Osteocyte (in vitro differentiated cells): ENCODE results near the gene NEK7. TPM values are rescaled to one million over a fixed set of nuclear protein-coding genes. Genes with fewer than 3 reads are reported as not detected.
A peak's percentile ranks its signal among the peaks of the same experiment; 100 is the strongest.

Experiments
- DNase-seq: peaks from one replicate; pipeline ENCODE4 v3.0.0; 2021; ENCODE audit warnings: mixed read lengths; ENCODE audit not compliant: unreplicated experiment; ENCODE audit errors: extremely low spot score
- H3K27ac Mint-ChIP-seq: one replicate; pipeline ENCODE4 v1.8.0; 2021; ENCODE audit warnings: mild to moderate bottlenecking, mixed read lengths; ENCODE audit not compliant: unreplicated experiment
- H3K27me3 Mint-ChIP-seq: one replicate; pipeline ENCODE4 v1.8.0; 2021; ENCODE audit warnings: mixed read lengths; ENCODE audit not compliant: unreplicated experiment
- H3K36me3 Mint-ChIP-seq: one replicate; pipeline ENCODE4 v1.8.0; 2021; ENCODE audit warnings: mixed read lengths; ENCODE audit not compliant: unreplicated experiment
- H3K4me1 Mint-ChIP-seq: one replicate; pipeline ENCODE4 v1.8.0; 2021; ENCODE audit warnings: mixed read lengths; ENCODE audit not compliant: unreplicated experiment
- H3K4me3 Mint-ChIP-seq: one replicate; pipeline ENCODE4 v1.8.0; 2021; ENCODE audit warnings: mild to moderate bottlenecking, moderate library complexity, mixed read lengths; ENCODE audit not compliant: unreplicated experiment
- H3K9me3 Mint-ChIP-seq: one replicate; pipeline ENCODE4 v1.8.0; 2021; ENCODE audit warnings: mixed read lengths; ENCODE audit not compliant: unreplicated experiment
- total RNA-seq: library from RNA; stranded (reverse); gene quantifications from 2 replicates; pipeline ENCODE4 v1.2.1, GENCODE V29; 2021
- TF ChIP-seq, protein P1 (sequence below): fragments of 200-600 bp; sonication (generic); IDR thresholded peaks from 2 replicates; pipeline ENCODE4 v1.5.0; 2021; ENCODE audit warnings: antibody characterized with exemption, mild to moderate bottlenecking, moderate library complexity

Gene NEK7
- total RNA-seq, 1 donor from 2014 or later = 61.6 TPM

DNA sequence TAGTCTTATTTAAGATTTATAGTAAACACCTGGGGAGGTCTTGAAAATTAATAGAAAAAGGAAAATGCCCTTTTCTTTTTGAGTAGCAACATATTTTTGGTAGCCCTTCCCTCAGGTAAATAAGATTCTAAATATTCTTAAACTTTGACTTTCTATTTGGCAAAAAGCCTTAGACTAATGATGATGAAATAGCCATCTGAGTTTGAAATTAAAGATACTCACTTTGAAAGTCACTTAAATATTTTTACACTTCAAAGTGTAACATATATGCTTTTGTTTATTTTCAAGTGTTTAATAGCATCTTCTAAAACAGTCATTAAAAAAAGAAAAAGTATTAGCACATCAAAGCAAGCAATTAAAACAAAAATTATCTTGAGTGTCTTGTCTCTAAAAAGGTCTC, 135.1 kb downstream of the NEK7 start:
- H3K4me3 Mint-ChIP-seq = no peak overlapping the region
- peaks cover 8% of the 10 kb centered on the region for H3K36me3 Mint-ChIP-seq
- TF ChIP-seq, protein P1, sequence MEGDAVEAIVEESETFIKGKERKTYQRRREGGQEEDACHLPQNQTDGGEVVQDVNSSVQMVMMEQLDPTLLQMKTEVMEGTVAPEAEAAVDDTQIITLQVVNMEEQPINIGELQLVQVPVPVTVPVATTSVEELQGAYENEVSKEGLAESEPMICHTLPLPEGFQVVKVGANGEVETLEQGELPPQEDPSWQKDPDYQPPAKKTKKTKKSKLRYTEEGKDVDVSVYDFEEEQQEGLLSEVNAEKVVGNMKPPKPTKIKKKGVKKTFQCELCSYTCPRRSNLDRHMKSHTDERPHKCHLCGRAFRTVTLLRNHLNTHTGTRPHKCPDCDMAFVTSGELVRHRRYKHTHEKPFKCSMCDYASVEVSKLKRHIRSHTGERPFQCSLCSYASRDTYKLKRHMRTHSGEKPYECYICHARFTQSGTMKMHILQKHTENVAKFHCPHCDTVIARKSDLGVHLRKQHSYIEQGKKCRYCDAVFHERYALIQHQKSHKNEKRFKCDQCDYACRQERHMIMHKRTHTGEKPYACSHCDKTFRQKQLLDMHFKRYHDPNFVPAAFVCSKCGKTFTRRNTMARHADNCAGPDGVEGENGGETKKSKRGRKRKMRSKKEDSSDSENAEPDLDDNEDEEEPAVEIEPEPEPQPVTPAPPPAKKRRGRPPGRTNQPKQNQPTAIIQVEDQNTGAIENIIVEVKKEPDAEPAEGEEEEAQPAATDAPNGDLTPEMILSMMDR = no peak
- DNase-seq = no peak
- H3K27me3 Mint-ChIP-seq = no peaks in the 10 kb centered on the region
- no peak overlapping the region for H3K27ac Mint-ChIP-seq
- peaks cover 69% of the 10 kb centered on the region for H3K4me1 Mint-ChIP-seq
- no peaks in the 10 kb centered on the region for H3K9me3 Mint-ChIP-seq

DNA sequence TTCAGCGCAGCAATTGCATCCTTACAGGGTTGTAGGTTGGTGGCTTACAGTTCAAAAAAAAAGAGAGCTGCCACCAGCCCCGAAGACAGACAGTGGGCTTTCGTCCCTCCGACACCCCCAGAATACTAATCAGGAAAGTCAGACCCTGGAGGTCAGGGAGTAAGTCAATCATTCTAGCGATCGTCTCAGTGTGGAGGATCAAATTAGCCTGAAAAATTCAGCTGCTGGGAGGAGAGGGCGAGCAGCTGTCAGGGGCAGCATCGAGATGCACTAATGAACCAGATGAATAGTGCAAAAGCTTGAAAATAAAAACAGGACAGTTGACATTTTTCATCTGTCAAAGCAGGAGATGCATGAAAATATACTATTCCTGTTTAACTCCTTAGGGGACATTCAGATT, 138.4 kb downstream of the NEK7 start:
- Mint-ChIP-seq H3K36me3 (peaks cover 16% of the 10 kb centered on the region), H3K4me3 (no peak overlapping the region), H3K4me1 (peaks cover 40% of the 10 kb centered on the region), H3K9me3 (no peaks in the 10 kb centered on the region), H3K27me3 (no peaks in the 10 kb centered on the region), H3K27ac (peak overlapping the region; percentile 50)
- TF ChIP-seq, protein P1 = no peak
- no peak for DNase-seq

DNA sequence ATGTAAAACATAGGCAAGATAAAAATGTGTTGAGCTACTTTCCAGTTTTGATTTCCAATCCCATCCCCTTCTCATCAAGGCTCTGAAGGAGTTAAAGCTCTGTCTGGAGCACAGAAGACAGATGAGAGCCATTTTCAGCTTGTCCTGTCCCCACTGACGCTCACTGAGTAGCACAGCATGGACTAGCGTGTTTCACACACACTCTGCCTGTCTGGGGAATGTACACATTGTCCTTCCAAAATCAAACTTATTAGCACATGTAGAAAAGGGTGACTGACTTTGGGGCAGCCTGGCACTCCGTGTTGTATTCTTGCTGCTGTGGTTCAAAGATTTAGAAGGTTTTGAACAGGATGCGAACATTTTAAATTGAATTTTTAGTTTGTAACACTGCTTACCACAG, 139.2 kb downstream of the NEK7 start:
- TF ChIP-seq, protein P1 = no peak
- Mint-ChIP-seq H3K4me1 (peaks cover 35% of the 10 kb centered on the region), H3K4me3 (no peak overlapping the region), H3K9me3 (no peaks in the 10 kb centered on the region), H3K36me3 (peaks cover 21% of the 10 kb centered on the region), H3K27ac (no peak overlapping the region), H3K27me3 (no peaks in the 10 kb centered on the region)
- DNase-seq = no peak

DNA sequence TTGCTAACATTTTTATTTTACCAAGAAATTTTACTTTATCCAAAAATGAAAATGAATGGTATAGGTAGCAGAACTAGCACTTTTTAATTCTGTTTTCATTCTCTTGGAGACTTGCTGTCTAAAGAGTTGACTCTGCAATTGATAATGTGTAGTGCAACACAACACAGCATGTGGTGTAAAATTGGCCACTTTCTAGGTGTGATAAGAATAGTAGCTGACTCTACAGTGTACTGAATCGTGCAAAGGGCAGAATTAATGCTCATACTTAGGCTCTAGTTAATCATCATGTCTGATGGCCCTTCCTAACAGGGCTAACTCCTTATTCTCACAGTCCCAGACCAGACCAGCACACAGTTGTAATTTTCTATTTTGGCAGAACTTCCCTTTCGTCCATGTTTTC, 140.5 kb downstream of the NEK7 start:
- peaks cover 27% of the 10 kb centered on the region for H3K36me3 Mint-ChIP-seq
- TF ChIP-seq, protein P1 = no peak
- H3K27me3 Mint-ChIP-seq = no peaks in the 10 kb centered on the region
- H3K9me3 Mint-ChIP-seq = no peaks in the 10 kb centered on the region
- H3K4me1 Mint-ChIP-seq = peaks cover 29% of the 10 kb centered on the region
- DNase-seq = no peak
- no peak overlapping the region for H3K27ac Mint-ChIP-seq
- H3K4me3 Mint-ChIP-seq = no peak overlapping the region

DNA sequence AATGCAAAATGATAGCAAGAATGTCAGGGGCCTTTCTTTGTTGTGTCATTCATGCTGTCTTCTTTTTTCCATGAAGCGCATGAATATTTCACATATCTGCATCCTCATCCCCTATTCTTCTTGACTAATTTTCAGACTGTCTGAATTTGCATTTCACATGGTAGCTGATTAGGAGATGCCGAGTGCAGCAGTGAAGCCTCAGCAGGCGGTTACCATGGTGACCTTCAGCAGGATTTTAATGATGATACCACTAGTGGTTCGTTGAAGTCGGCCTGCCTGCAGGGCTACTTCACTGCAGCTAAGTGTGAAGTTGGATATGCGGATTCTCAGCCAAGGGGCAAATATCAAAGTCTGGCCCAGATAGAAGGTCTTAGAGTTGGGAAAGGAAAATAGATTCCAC, 141.8 kb downstream of the NEK7 start:
- no peak overlapping the region for H3K27ac Mint-ChIP-seq
- TF ChIP-seq, protein P1 = no peak
- H3K36me3 Mint-ChIP-seq = peaks cover 25% of the 10 kb centered on the region
- no peak overlapping the region for H3K4me3 Mint-ChIP-seq
- no peaks in the 10 kb centered on the region for H3K9me3 Mint-ChIP-seq
- H3K4me1 Mint-ChIP-seq = peaks cover 26% of the 10 kb centered on the region
- no peak for DNase-seq
- H3K27me3 Mint-ChIP-seq = no peaks in the 10 kb centered on the region
